Neural progenitor cell (in vitro differentiated cells): Measurements from ENCODE around the gene SYT7. TPM values are rescaled to one million over a fixed set of nuclear protein-coding genes. Genes with fewer than 3 reads are reported as not detected.

Source experiments
- DNase-seq: peaks from one replicate; pipeline ENCODE4 v3.0.0-alpha.2; 2016; ENCODE audit warnings: low spot score
- H2AFZ ChIP-seq: fragments of 200-600 bp; sonication (generic); replicated peaks from 2 replicates; pipeline ENCODE4 v1.6.1; 2016; ENCODE audit warnings: antibody characterized with exemption
- H3F3A ChIP-seq: fragments of 200-600 bp; sonication (generic); 2 replicates; pipeline ENCODE4 v1.6.1; 2016; ENCODE audit warnings: antibody characterized with exemption, low read depth
- H3K27ac ChIP-seq: fragments of 200-600 bp; sonication (generic); 2 replicates; pipeline ENCODE4 v1.5.1; 2016; ENCODE audit warnings: mild to moderate bottlenecking
- H3K27me3 ChIP-seq: fragments of 200-600 bp; sonication (generic); 2 replicates; pipeline ENCODE4 v1.6.1; 2016; ENCODE audit warnings: mild to moderate bottlenecking, moderate library complexity
- H3K36me3 ChIP-seq: fragments of 200-600 bp; sonication (generic); 2 replicates; pipeline ENCODE4 v1.5.1; 2016
- H3K4me1 ChIP-seq: fragments of 200-600 bp; sonication (generic); 2 replicates; pipeline ENCODE4 v1.6.1; 2016; ENCODE audit warnings: mixed run types
- H3K4me2 ChIP-seq: fragments of 200-600 bp; sonication (generic); 2 replicates; pipeline ENCODE4 v1.6.1; 2016
- H3K4me3 ChIP-seq: fragments of 200-600 bp; sonication (generic); 2 replicates; pipeline ENCODE4 v1.5.1; 2016
- H3K79me2 ChIP-seq: fragments of 200-600 bp; sonication (generic); 2 replicates; pipeline ENCODE4 v1.6.1; 2016; ENCODE audit warnings: low read depth
- H3K9ac ChIP-seq: fragments of 200-600 bp; sonication (generic); 2 replicates; pipeline ENCODE4 v1.6.1; 2016
- H3K9me3 ChIP-seq: fragments of 200-600 bp; sonication (generic); 2 replicates; pipeline ENCODE4 v1.5.1; 2016; ENCODE audit warnings: low read depth
- H4K20me1 ChIP-seq: fragments of 200-600 bp; sonication (generic); 2 replicates; pipeline ENCODE4 v1.6.1; 2016; ENCODE audit warnings: low read depth
- H3K27ac Mint-ChIP-seq: 3 replicates; pipeline ENCODE4 v1.8.0; 2021; ENCODE audit warnings: mixed read lengths
- H3K27me3 Mint-ChIP-seq: 2 replicates; pipeline ENCODE4 v1.8.0; 2022; ENCODE audit warnings: low read depth, mild to moderate bottlenecking, inconsistent platforms, moderate library complexity, mixed read lengths; ENCODE audit not compliant: insufficient read depth
- H3K36me3 Mint-ChIP-seq: 3 replicates; pipeline ENCODE4 v1.8.0; 2021; ENCODE audit warnings: mixed read lengths
- H3K4me1 Mint-ChIP-seq: 3 replicates; pipeline ENCODE4 v1.8.0; 2021; ENCODE audit warnings: mixed read lengths
- H3K4me3 Mint-ChIP-seq: 3 replicates; pipeline ENCODE4 v1.8.0; 2021; ENCODE audit warnings: mild to moderate bottlenecking, moderate library complexity, mixed read lengths
- H3K9me3 Mint-ChIP-seq: 3 replicates; pipeline ENCODE4 v1.8.0; 2020; ENCODE audit warnings: mixed read lengths
- EZH2 ChIP-seq: fragments of 200-600 bp; sonication (generic); IDR thresholded peaks from 2 replicates; pipeline ENCODE4 v1.6.1; 2017; ENCODE audit warnings: antibody characterized with exemption, mild to moderate bottlenecking, moderate library complexity
- EZH2phosphoT487 ChIP-seq: fragments of 200-600 bp; sonication (generic); IDR thresholded peaks from 2 replicates; pipeline ENCODE4 v1.6.1; 2017; ENCODE audit warnings: antibody characterized with exemption
- total RNA-seq: library from RNA; depleted of rRNA; stranded (reverse); fragments of >200 nt; gene quantifications from 2 replicates; pipeline ENCODE4 v1.2.3, GENCODE V29; 2015; ENCODE audit warnings: low replicate concordance
- TF ChIP-seq, protein P1 (sequence below): fragments of 200-600 bp; sonication (generic); IDR thresholded peaks from 2 replicates; pipeline ENCODE4 v1.5.1; 2017; ENCODE audit warnings: antibody characterized with exemption, mild to moderate bottlenecking

SYT7 gene
- total RNA-seq, 1 donor from 2014 or later: 0.73 TPM

DNA sequence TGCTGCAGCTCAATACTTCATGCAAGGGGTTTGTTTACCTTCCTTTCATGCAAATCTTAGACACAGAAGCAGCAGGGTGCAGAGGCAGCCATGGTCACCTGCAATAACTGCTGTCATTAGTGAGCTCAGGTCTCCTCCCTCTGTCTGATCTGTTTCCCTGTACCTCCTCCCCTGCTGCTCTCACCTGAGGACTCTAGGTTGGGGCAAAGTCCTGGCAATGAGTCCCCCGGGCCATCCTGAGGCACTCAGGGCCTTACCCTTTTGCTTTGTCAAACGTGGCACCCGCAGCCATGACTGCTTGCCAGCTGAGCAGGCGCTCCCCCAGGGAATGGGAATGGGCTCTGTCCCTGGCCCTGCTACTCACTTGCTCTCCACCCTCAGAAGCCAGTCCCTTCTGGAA lies 68.4 kb downstream of the SYT7 start:
- Histone ChIP-seq H4K20me1 (peaks cover 15% of the 10 kb centered on the region), H3K9me3 (no peaks in the 10 kb centered on the region), H3F3A (peaks cover 41% of the 10 kb centered on the region), H3K4me3 (no peak overlapping the region), H3K36me3 (no peaks in the 10 kb centered on the region), H3K27ac (no peak overlapping the region), H3K27me3 (peaks cover 39% of the 10 kb centered on the region), H3K4me2 (no peak overlapping the region), H3K4me1 (peaks cover 36% of the 10 kb centered on the region), H3K9ac (no peak overlapping the region), H2AFZ (no peak overlapping the region), H3K79me2 (no peaks in the 10 kb centered on the region)
- peaks cover 68% of the 10 kb centered on the region for H3K4me1 Mint-ChIP-seq
- H3K27me3 Mint-ChIP-seq: peaks cover 7% of the 10 kb centered on the region
- H3K9me3 Mint-ChIP-seq: no peaks in the 10 kb centered on the region
- H3K4me3 Mint-ChIP-seq: no peak overlapping the region
- TF ChIP-seq EZH2phosphoT487: no peak
- TF ChIP-seq, protein P1, sequence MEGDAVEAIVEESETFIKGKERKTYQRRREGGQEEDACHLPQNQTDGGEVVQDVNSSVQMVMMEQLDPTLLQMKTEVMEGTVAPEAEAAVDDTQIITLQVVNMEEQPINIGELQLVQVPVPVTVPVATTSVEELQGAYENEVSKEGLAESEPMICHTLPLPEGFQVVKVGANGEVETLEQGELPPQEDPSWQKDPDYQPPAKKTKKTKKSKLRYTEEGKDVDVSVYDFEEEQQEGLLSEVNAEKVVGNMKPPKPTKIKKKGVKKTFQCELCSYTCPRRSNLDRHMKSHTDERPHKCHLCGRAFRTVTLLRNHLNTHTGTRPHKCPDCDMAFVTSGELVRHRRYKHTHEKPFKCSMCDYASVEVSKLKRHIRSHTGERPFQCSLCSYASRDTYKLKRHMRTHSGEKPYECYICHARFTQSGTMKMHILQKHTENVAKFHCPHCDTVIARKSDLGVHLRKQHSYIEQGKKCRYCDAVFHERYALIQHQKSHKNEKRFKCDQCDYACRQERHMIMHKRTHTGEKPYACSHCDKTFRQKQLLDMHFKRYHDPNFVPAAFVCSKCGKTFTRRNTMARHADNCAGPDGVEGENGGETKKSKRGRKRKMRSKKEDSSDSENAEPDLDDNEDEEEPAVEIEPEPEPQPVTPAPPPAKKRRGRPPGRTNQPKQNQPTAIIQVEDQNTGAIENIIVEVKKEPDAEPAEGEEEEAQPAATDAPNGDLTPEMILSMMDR: no peak
- no peak for DNase-seq
- no peaks in the 10 kb centered on the region for H3K36me3 Mint-ChIP-seq
- H3K27ac Mint-ChIP-seq: no peak overlapping the region

DNA sequence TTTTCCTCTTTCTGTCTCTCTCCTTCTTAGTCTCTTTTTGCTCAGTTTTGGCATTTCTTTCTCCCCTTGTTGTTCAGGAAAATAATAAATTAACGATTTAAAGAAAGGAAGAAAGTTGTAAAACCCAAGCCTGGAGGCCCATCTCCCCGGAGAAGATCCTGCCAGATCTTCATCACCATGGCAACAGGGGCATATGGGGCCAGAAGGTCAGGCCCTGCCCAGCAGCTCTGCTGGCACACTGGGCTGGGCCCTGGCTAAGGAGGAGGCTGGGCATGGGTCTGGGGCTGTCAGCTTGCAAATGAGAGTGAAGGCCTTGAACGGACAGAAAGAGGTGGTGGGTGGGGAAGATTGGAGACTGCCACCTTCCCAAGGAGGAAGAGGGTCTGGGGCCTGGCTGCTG lies 69.5 kb downstream of the SYT7 start:
- no peak overlapping the region for H3K9ac ChIP-seq
- peaks cover 40% of the 10 kb centered on the region for H3K4me1 ChIP-seq
- H3K9me3 ChIP-seq: no peaks in the 10 kb centered on the region
- Mint-ChIP-seq H3K27me3 (peaks cover 11% of the 10 kb centered on the region), H3K4me1 (peaks cover 67% of the 10 kb centered on the region), H3K27ac (no peak overlapping the region), H3K4me3 (peak overlapping the region; percentile 41), H3K36me3 (no peaks in the 10 kb centered on the region), H3K9me3 (no peaks in the 10 kb centered on the region)
- no peak overlapping the region for H3K4me3 ChIP-seq
- no peak overlapping the region for H3K27ac ChIP-seq
- H4K20me1 ChIP-seq: peaks cover 18% of the 10 kb centered on the region
- no peaks in the 10 kb centered on the region for H3K79me2 ChIP-seq
- no peak for TF ChIP-seq EZH2
- TF ChIP-seq, protein P1: no peak
- TF ChIP-seq EZH2phosphoT487: no peak
- peak overlapping the region; percentile 8 for H3K4me2 ChIP-seq
- peak; percentile 44 for DNase-seq
- H3K27me3 ChIP-seq: peaks cover 50% of the 10 kb centered on the region
- H3F3A ChIP-seq: peaks cover 42% of the 10 kb centered on the region
- H3K36me3 ChIP-seq: no peaks in the 10 kb centered on the region
- H2AFZ ChIP-seq: no peak overlapping the region

DNA sequence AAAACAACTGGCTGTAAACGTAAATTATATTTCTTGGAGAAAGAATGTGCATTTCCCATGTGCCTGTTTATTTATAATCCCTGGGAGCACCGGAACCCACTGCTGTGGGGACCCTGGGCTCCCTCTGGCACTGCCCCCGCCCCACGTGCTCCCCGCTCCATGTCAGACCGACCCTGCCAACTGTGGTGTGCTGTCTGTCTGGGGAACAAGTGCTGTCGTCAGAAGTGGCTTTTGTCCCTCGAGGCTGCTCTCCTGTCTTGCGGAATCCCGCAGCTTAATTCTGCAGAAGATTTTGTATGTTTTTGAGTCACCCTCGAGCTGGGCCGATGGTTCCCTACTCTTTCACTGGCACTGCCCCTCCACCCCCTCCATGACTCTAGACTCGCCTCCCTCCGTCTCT lies 69.9 kb downstream of the SYT7 start:
- no peak overlapping the region for H3K9ac ChIP-seq
- DNase-seq: no peak
- H3K4me3 Mint-ChIP-seq: peak overlapping the region; percentile 41
- peaks cover 71% of the 10 kb centered on the region for H3K4me1 Mint-ChIP-seq
- no peaks in the 10 kb centered on the region for H3K79me2 ChIP-seq
- peaks cover 42% of the 10 kb centered on the region for H3F3A ChIP-seq
- TF ChIP-seq EZH2 (no peak), EZH2phosphoT487 (no peak)
- TF ChIP-seq, protein P1: no peak
- H3K4me1 ChIP-seq: peaks cover 41% of the 10 kb centered on the region
- H3K4me3 ChIP-seq: no peak overlapping the region
- H3K27ac ChIP-seq: no peak overlapping the region
- peaks cover 54% of the 10 kb centered on the region for H3K27me3 ChIP-seq
- no peaks in the 10 kb centered on the region for H3K9me3 ChIP-seq
- H3K36me3 ChIP-seq: no peaks in the 10 kb centered on the region
- H3K27me3 Mint-ChIP-seq: peaks cover 13% of the 10 kb centered on the region
- peak overlapping the region; percentile 8 for H3K4me2 ChIP-seq
- H4K20me1 ChIP-seq: peaks cover 18% of the 10 kb centered on the region
- no peak overlapping the region for H3K27ac Mint-ChIP-seq
- H2AFZ ChIP-seq: no peak overlapping the region
- no peaks in the 10 kb centered on the region for H3K9me3 Mint-ChIP-seq
- no peaks in the 10 kb centered on the region for H3K36me3 Mint-ChIP-seq
